Retina (tissue), 1 donor: ENCODE measurements around the gene TCF21.
"Not testable (repeated sequence)": the region's sequence is repeated elsewhere in the genome, so short reads cannot be mapped to it uniquely, and the experiment has no call there.

Experiments
- DNase-seq: peaks from one replicate; pipeline ENCODE4 v3.0.0-alpha.2; 2016

Gene TCF21

DNA sequence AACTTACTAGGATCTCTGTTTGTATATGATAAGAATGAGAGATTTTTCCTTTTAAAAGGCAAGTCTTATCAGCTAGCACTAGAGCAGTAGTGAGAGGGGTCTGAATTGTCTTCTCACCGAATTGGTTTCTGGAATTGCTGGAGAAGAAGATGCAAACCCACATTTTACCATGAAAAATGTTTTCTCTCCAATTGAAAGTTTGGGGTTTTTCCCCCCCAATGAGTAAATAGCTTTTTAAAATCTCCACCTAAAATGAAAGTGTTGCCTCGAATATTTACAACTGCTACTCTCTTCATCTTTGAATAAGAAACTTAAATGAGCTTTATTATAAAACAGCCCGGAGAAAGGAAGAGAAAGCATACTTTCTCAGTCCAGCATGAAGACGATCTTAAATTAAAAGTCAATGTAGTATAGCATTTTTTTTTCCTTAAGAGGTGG is 1.8 kb downstream of the TCF21 start:
- DNase-seq, result no peak

DNA sequence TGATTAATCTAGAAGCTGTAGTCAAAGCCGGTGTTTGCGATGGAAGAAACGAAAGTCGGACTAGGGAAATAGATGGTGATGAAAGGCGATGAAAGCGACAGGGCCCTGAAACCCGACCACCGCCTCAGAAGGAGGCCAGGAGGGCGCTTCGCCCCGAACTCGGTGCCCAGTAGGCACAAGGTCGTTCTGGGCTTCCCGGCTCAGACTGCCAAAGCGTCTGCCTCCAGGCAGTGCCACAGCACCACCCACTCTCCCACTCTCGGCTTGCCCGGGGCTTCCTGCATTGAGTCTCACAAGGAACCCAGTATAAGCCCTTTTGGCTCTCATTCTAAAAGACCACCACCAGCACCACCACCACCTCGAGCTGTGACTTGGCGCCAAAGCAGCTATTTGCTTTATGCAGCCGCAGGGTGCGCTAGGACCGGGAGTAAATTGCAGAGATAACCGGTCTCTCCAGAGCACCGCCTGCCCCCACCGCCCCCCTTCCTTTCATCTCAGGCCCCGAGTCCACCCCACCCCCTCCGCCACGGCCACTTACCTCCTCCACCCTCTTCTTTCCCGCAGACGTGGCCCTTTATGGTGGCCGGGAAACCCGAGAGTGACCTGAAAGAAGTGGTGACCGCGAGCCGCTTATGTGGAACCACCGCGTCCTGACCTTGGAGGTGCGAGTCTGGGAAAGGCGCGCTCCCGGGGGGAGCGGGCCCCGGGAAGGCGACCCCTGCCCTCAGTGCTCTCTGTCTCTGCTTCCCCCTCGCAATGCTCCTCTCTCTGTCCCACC is 2.4 kb downstream of the TCF21 start:
- DNase-seq, result peak; percentile 87

DNA sequence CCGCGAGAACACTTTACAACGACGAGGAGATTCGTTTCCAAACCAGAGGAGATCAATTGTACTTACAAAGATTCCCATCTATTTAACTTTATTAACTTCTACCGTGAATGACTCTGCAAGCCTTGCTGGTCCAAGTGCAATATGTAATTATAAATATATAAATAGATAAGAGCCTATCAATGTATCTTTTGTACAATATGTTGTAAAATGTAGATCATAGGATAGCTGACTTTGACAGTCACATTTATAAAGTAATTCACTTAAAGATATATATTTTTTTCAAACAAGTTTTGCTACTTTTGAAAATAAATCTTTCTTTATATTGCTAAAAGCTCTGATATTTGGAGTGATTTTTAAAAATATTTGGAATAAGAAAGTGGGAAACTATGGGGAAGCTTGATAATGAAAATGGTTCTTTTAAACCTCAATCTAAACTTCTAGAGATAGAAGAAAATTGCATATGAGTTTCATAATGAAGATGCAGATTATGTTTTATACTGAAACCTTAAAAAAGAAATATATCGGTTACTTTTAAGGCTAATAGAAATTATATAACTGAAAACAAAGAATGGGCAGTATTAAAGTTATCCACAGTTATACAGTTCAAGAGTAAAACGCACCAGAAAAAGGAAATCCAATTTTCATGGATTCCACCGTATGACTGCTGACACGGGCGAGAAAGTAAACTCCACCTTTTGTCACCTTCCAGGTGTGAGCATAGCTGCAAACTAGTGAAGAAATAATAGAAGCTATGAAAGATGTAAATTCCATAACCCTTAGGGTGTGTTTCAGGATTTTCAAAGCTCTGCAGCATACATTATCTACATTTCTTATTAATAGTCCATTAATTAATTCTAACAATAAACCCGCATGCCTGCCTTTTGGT is 3.3 kb downstream of the TCF21 start:
- DNase-seq, result no peak

DNA sequence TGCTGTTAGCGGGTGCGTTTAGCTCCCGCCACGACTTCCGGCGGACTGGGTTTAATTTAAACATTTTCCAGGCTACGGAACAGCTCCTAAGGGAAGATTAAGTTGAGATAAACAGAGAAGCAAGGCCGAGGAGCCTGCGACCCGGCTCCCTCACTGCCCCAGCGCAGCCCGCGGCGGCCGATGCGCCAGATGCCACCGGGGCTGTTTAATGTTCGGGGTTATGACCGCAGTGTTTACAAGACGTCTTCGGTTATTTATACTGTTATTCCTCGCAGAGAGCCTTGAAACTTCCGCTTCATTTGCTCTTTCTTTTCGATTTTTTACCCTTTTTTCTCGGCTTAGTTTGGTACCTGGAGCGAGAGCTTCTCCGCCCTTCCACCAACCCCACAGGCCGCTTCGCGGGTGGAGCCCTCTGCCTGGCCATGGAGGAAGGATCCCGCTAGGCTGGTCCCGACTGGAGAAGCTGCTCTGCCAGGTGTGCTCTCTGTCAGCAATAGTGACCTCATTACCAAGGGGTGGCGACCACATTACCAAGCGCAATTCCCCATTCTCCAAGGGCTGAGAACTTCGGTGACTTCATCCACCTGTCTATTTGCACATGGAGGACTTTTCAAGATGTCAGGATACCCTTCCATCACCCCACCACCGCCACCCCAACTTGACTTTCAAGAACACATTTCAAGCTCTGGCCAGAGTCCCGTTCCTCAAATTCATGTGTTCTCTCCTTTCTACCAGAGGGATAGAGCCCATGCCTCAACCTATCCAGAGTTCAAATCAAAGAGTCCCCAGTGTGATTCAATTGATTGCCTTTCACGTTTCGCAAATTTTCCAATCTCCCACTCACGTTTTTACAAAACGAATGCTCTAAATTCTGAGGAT is 4.1 kb downstream of the TCF21 start:
- DNase-seq, result peak; percentile 81

DNA sequence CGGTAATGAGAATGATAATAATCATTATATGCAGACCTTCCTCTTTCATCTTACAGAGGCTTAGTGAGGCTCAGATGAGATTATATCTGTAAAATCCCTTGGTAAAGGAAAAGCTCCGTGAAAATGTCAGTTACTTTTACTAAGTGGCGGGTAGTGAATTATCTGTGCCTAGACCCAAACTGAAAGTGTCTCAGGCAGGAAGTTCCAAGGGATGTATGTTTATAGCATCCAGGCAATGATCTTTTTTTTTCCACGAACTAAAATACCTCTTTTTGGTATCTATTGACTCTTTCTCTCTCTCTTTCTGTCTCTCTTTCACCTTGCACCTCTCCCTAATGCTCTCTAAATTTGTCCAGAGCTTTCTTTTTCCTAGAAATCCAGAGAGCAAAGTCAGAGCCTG is 5.0 kb downstream of the TCF21 start:
- no peak for DNase-seq

DNA sequence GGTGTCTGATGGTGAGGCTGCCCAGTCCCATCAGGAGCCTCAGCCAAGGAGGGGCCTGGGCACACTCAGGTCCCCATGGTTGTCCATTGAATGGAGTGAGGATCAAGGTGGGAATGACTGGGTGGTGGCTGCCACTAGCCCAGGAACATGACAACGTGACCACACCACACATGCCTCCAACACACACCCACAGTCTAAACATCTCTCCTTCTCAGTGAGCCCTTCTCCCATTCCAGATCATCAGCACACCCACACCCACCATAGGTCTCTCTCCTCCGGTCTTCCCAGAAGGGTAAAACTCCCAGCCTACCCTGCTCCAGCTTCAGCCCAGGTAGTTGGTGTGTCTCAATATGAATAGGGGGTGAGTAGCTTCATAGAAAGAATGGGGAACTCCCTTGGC is 5.5 kb downstream of the TCF21 start:
- DNase-seq, result no peak

DNA sequence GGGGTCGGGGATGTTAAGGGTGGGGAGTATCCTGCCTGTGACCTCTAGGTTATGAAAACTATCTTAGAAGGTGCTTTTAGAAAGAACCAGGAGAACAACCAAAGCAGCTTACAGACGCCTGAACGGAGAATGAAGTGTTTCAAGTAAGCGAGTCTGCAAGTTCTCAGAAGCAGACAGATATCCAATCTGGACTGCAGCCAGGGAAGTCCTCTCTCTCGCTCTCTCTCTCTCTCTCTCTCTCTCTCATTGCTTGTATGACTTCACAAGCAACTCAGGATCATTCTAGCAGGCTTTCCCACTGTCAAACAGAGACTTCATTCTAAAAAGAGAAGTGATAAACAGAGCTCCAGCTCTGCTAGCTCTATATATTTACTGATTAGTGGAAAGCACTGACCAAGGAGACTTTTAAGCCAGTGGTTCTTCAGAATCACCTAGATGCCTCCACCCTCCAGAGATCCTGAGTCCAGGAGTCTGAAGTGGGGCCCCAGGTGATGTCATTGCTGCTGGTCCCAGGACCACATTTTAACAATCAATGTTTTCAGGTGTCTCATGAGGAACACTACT is 6.0 kb downstream of the TCF21 start:
- DNase-seq, result no peak

DNA sequence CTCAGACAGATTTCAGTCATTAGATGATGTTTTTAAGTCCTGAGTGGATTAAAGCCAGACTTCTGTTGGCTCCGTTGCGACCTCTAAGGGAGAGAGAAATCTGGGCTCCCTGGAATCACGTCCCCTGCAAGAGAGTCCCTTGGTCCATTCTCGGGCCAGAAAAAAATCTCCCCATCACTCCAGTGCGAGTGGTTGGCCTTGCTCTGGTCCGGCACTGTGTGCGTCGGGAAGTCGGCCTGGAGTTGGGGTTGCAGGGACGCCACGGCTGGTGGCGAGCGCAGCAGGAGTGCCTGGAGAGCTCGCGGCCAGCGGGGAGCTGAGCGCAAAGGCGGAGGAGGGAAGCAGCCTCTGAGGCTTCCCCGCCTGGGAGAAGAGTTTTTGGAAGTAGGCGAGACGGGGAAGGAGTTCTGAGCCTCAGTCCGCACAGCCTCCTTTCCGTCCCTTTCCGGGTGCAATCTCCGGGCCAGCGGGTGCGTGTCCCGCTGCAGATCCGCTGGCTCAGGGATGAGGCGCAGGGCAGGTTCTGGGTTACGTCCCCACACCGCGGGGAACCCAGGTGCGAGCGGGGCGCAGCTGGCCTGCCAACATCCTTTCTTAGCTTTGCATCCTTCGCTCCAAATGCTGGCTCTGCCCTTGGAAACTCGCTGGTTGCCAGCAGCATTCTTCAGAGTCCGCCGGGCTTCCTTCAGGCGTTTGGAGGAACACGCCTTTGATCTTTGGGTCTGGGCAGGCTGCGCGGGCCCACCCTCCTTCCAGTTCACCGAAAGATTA is 6.8 kb downstream of the TCF21 start:
- DNase-seq, result peak; percentile 74

DNA sequence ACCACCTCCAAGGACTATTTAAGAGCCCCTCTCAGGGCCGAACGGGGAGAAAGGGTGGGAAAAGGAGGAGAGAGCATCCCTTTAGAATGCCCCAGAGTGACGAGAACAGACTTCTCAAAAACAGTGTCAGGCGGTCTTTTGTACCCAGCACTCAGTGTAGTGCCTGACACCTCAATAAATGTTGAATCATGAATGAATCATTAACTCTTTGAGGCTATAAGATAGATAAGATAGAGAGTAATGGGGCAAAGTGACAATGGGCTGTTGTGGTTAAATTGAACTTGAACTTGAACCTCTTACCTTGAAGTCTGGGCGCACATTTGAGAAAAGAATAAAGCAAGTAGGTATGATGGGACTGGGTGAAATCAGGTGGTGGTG is 7.4 kb downstream of the TCF21 start:
- no peak for DNase-seq

DNA sequence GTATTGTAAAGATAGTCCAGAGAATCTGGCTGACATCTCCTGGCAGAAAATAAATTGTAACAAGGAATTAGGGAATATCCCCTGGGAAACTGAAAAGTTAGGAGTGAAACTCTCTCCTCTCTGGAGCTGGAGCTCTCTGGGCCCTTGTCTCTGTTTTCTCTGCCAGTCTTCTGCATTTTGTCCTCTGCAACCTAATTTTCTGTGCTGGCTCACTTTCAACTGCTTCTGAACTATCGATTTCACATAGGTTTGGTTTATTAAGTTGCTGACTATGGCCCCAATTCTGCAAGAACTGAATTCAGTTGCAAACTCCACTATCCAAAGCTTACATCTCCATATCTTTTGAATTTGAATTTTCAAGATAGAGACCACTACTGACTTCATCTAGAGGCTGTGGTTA is 9.3 kb downstream of the TCF21 start:
- DNase-seq, result no peak

DNA sequence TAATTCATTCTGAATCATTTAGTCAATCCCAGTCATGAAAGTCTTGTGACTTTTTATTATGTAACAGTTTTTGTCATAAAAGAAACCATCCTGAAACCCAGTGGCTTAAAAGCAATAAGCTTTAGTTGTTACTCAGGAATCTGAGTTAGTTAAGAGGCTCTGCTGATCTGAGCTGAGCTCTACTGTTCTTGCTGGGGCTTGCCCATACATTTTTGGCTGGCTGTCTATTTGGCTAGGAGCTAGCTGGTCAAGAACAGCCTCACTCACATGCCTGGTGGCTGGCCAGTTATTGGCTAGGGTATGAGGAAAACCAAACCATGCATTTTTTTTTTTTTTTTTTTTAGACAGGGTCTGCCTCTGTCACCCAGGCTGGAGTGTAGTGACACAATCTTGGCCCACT is 10.6 kb downstream of the TCF21 start:
- DNase-seq, result no peak

DNA sequence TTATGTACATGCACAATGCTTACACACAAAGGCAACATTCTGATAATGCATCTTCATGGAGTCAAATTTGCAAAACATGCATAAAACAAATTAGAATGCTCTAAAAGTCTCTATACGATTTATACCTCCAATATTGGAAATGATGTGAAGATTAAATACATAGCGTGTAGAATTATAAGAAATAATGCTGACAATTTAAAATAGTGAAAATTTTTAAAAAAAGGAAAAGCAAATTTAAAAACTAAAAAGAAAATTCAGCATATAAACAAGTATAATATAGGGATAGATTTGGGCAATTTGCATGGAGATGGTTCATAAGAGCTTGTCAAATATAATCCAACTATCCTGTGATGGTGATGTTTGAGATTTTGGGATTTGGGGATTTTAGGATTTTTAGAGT is 14.9 kb downstream of the TCF21 start:
- no peak for DNase-seq

DNA sequence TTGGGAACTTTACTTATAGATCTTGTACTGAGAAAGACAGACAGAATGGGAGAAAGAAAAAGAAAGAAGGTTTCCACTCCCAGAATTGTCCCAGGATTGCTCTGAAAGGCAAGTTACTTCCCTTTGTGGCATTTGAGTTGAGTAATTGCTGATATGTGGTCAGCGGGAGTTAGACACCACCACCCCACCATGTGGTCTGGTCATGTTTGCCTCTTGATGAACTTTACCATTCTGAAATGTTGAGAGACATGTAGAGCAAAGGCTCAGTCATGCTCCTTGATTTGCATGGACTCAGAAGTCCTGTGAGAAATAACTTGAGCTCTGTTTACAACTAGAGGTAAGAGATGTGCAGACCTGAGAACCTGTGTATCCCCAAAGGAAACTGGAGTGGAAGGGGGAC is 17.1 kb downstream of the TCF21 start:
- no peak for DNase-seq

DNA sequence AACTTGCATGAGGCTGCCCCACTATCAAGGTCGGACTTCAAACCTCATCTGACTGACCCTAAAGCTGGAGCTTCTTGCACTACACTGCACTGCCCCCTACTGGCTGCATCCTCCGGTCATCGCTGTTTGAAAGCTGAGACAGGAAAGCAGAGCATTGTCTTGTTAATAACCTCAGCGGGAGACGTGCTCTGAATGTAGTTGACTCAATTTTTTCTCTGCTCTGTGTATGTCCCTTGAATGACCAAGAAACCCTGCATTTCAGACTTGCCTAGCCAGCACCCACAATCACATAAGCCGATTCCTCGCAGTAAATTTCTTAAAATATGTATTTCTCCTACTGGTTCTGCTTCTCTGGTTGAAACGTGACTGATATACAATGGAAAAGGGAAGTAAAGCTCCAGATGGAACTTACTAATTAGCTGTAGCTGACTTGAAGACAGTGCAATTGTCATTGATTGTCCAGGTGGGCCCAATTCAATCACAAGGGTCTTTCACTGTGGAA is 27.8 kb downstream of the TCF21 start:
- DNase-seq, result peak; percentile 86

DNA sequence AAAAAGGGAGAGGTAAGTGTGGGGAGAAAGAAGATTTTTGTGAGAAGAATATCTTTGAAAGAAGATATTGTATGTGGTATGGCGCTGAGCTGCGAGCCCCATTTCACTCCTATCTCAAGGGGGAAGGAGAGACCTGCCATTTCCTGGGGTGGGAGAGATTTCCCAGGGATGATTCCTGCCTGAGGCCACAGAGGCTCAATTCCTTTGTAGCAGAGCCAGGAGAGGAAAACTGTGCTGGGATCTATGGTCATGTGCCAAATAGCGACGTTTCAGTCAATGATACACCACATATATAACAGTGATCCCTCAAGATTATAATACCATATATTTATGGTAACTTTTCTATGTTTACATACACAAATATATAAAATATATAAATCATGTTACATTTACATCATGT is 28.9 kb downstream of the TCF21 start:
- DNase-seq, result no peak

DNA sequence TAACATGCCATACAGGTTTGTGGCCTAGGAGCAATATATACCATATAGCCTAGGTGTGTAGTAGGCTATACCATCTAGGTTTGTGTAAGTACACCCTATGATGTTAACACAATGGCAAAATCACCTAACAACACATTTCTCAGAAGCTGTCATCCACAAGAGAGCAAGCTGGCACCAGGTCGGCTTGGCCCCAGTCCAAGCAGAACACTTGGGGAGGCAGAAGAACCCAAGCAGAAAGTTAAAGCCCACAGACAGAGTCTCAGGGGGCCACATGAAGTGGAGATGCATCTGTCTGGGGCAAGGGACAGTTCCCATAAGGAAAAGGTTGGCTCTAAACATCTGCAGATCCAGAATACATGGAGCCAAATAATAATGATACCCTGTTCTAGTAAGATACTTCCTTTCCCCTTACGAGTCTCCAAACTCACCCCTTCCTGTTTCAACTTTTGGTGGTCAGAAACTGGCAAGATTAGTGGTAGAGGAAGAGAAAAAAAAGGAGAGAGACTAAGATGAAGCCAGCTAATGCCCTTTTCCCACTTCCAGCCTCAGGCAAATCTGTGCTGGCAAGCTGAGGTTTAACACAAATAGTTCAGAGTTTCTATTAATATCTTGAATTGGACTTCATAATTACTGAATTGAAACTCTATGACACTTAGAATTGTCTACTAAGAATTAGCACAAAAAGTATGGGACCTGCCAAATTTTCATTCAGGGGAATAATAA is 29.5 kb downstream of the TCF21 start:
- no peak for DNase-seq

DNA sequence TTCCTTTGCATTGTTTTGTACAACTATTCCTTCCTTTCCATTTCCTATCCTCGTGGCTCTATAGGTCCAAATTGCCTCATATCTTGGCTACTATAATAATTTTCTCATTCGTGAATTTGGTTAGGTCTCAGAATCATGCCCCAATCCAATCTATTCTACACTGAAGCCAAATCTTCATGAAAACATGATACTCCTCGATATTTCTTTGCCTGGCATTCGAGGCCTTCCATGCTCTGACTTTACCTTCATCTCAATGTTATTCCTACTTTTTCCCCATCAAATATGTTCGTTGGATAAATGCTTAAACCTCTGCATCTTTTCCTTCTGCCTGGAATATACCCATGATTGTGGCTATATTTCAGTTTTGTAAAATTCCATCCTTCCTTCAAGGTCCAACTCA is 30.4 kb downstream of the TCF21 start:
- no peak for DNase-seq

DNA sequence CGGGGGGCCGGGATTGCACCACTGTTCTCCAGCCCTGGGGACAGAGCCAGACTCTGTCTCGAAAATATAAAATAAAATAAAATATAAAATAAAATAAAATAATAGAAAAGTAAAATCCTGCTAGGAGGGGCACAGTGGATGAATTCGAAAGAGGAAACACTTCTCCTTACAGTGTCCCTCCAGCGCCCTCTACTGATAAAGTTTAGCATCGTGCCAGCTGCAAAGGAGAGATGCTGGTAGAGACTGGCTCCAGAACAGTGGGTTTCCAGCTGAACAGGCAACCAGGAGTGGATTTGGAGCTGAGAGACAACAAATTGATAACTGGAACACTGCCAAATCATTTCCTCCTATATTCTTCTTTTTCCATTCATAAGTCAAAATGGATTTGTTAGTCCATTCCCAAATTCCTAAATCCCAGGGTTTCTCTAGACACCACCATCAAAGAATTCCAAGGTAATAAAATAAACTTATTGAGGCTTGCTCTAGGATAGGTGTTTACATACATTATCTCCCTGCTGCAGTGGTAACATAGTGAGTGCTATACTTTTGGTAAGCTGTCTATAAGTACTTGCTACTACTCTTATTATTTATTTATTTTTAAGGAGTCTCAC is 32.4 kb downstream of the TCF21 start:
- peak; percentile 68 for DNase-seq

DNA sequence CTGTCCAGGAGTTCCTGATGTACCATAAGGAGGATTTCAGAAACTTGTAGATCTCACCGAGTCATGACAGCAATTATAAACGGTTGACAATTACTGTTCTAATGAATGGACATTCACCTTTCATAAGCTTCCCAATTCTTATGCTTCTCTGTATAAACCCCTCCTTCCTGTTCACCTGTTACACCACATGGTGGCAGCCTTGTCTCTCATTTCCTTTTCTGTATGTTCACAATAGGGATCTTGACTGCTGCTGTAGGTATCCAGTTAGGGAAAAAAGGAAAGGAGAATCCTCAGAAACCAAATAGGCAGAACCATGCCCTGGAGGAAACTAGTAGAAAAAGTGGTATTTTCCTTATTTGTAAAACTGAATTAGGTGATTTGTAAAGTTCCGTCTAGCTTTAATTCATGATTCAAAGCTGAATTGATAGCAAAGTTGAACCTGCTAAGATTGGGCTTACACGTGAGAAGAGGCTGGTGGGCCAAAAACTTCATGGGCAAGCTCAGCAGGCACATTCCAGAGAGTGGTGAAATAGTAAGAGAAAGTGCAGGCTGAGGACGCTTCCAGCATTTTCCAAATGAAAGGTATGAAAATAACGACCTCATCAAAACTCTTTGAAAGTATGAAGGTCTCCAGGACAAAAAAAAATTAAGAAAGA is 35.2 kb downstream of the TCF21 start:
- DNase-seq, result peak; percentile 68

DNA sequence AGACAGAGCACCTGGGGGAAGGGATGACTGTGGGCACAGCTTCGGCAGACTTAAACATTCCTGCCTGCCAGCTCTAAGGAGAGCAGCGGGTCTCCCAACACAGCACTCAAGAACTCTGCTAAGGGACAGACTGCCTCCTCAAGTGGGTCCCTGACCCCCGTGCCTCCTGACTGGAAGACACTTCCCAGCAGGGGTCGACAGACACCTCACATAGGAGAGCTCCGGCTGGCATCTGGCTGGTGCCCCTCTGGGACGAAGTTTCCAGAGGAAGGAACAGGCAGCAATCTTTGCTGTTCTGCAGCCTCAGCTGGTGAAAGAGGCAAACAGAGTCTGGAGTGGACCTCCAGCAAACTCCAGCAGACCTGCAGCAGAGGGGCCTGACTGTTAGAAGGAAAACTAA is 42.3 kb downstream of the TCF21 start:
- DNase-seq, result not testable (repeated sequence)
